B cell (primary cell): ENCODE measurements around the gene IMPDH2. TPM values are rescaled to one million over a fixed set of nuclear protein-coding genes. Genes with fewer than 3 reads are reported as not detected.

ENCODE experiments used
- ATAC-seq: fragments of 200-7000 bp; cut with Tn5 transposase; one replicate; pipeline ENCODE4 v1.10.0; 2021; ENCODE audit warnings: low read depth, mild to moderate bottlenecking, moderate number of reproducible peaks, moderate library complexity
- CTCF ChIA-PET: fragments of 350-600 bp; sonication (Branson Sonifier 250); formaldehyde crosslinking; loops from one replicate; lab custom pipeline; 2021; ENCODE audit warnings: antibody characterized with exemption, inconsistent platforms; lab: Charles Lee
- POLR2A ChIA-PET: fragments of 350-600 bp; sonication (Branson Sonifier 250); formaldehyde crosslinking; loops from one replicate; lab custom pipeline; 2021; ENCODE audit warnings: antibody characterized with exemption; lab: Charles Lee
- DNase-seq: peaks from one replicate; pipeline ENCODE4 v3.0.0; 2013
- H2AFZ ChIP-seq: 2 replicates; pipeline ENCODE4 v1.6.1; 2012; ENCODE audit warnings: mild to moderate bottlenecking, low read depth, low read length; ENCODE audit not compliant: insufficient read depth, poor library complexity, severe bottlenecking
- H3K27ac ChIP-seq, 2 donors: 1 replicate in 1 of 2; 2 replicates in 1 of 2; pipeline ENCODE4 v1.5.1; 2012 to 2013; ENCODE audit warnings: low read length in 2 of 2, mild to moderate bottlenecking in 2 of 2, moderate library complexity in 1 of 2
- H3K27me3 ChIP-seq, 4 experiments: fragments of 200-600 bp in 1 of 4; sonication (generic) in 1 of 4; replicated peaks in 1 of 4; 1 replicate in 2 of 4; 2 replicates in 2 of 4; pipeline versions ENCODE4 v1.6.1 to v1.7.0; 2013 to 2016; ENCODE audit warnings: low read length in 3 of 4, mild to moderate bottlenecking in 2 of 4, mixed read lengths in 1 of 4, moderate library complexity in 1 of 4; ENCODE audit not compliant: insufficient read depth in 4 of 4, control insufficient read depth in 3 of 4; ENCODE audit errors: control extremely low read depth in 1 of 4
- H3K36me3 ChIP-seq, 2 experiments: replicated peaks in 1 of 2; 1 replicate in 1 of 2; 2 replicates in 1 of 2; pipeline versions ENCODE4 v1.6.1 to v1.7.1; 2013; ENCODE audit warnings: low read length in 1 of 2; ENCODE audit not compliant: insufficient read depth in 2 of 2, control insufficient read depth in 1 of 2; ENCODE audit errors: control extremely low read depth in 1 of 2, extremely low read depth in 1 of 2
- H3K4me1 ChIP-seq, 2 donors: fragments of 200-600 bp in 1 of 2; sonication (generic) in 1 of 2; 1 replicate in 1 of 2; 2 replicates in 1 of 2; pipeline versions ENCODE4 v1.5.1 to v1.6.1; 2013 to 2017; ENCODE audit warnings: low read length in 2 of 2; ENCODE audit not compliant: control insufficient read depth in 2 of 2, insufficient read depth in 2 of 2
- H3K4me2 ChIP-seq: replicated peaks from 2 replicates; pipeline ENCODE3; 2012; ENCODE audit warnings: mild to moderate bottlenecking, low read depth, low read length; ENCODE audit not compliant: poor library complexity, severe bottlenecking
- H3K4me3 ChIP-seq, 5 experiments: fragments of 200-600 bp in 1 of 5; sonication (generic) in 1 of 5; 1 replicate in 3 of 5; 2 replicates in 2 of 5; pipeline versions ENCODE4 v1.5.1 to v1.7.0; 2011 to 2016; ENCODE audit warnings: low read length in 4 of 5, mild to moderate bottlenecking in 4 of 5, low read depth in 2 of 5, control low read depth in 1 of 5, moderate library complexity in 1 of 5; ENCODE audit not compliant: insufficient read depth in 1 of 5; ENCODE audit errors: control extremely low read depth in 1 of 5, extremely low read depth in 1 of 5
- H3K79me2 ChIP-seq: fragments of 200-600 bp; sonication (generic); one replicate; pipeline ENCODE4 v1.6.0; 2016; ENCODE audit warnings: low read length; ENCODE audit not compliant: control insufficient read depth, insufficient read depth
- H3K9ac ChIP-seq: fragments of 200-600 bp; sonication (generic); 2 replicates; pipeline ENCODE4 v1.6.1; 2017; ENCODE audit warnings: mild to moderate bottlenecking, low read length, moderate library complexity
- H3K9me3 ChIP-seq, 3 donors: one replicate each; pipeline versions ENCODE4 v1.6.1 to v1.7.1; 2013; ENCODE audit warnings: low read length in 2 of 3; ENCODE audit not compliant: control insufficient read depth in 2 of 3, insufficient read depth in 1 of 3; ENCODE audit errors: control extremely low read depth in 1 of 3
- H4K20me1 ChIP-seq: 2 replicates; pipeline ENCODE4 v1.6.0; 2012; ENCODE audit warnings: mild to moderate bottlenecking, low read length; ENCODE audit not compliant: insufficient read depth, control insufficient read depth, poor library complexity, severe bottlenecking
- H3K27ac Mint-ChIP-seq: one replicate; pipeline ENCODE4 v1.8.0; 2021; ENCODE audit warnings: mixed read lengths
- H3K27me3 Mint-ChIP-seq: one replicate; pipeline ENCODE4 v1.8.0; 2021; ENCODE audit warnings: mixed read lengths
- H3K4me1 Mint-ChIP-seq: one replicate; pipeline ENCODE4 v1.8.0; 2021; ENCODE audit warnings: mixed read lengths
- H3K4me3 Mint-ChIP-seq: one replicate; pipeline ENCODE4 v1.8.0; 2021; ENCODE audit warnings: mixed read lengths
- H3K9me3 Mint-ChIP-seq: one replicate; pipeline ENCODE4 v1.8.0; 2022; ENCODE audit warnings: mixed read lengths; ENCODE audit not compliant: insufficient read depth
- EZH2 ChIP-seq: IDR thresholded peaks from 2 replicates; pipeline ENCODE4 v1.6.1; 2012; ENCODE audit warnings: borderline replicate concordance, low read depth, mild to moderate bottlenecking, moderate library complexity, low read length; ENCODE audit not compliant: insufficient read depth, poor library complexity, severe bottlenecking
- WGBS: methylation state at CpG from one replicate; pipeline ENCODE4 v1.1.5; 2013; ENCODE audit warnings: missing lambda C conversion rate; ENCODE audit not compliant: insufficient coverage; 5-methylcytosine and 5-hydroxymethylcytosine counted together
- intact Hi-C: fragments of 100-400 bp; cut with micrococcal nuclease; formaldehyde crosslinking; loops from one replicate; pipeline ENCODE4 v1.10.0; 2022
- polyA plus RNA-seq: library from polyadenylated mRNA; depleted of rRNA; stranded (reverse); fragments of >200 nt; gene quantifications from 2 replicates; pipeline ENCODE4 v1.2.3, GENCODE V29; 2012
- total RNA-seq, 2 donors: library from RNA; stranded (reverse); fragments of 120-200 nt in 1 of 2; gene quantifications; 1 replicate in 1 of 2; 2 replicates in 1 of 2; pipeline versions ENCODE4 v1.2.3 to v1.2.4, GENCODE V29; 2013 to 2022
- TF ChIP-seq, protein P1 (sequence below): fragments of 200-600 bp; IDR thresholded peaks from one replicate; pipeline ENCODE4 v1.8.0; 2022; ENCODE audit warnings: antibody characterized with exemption, mild to moderate bottlenecking

Gene IMPDH2
- total and polyA plus RNA-seq, 2 donors (not counting 1 experiment from before 2014, with no cell fraction given) = 171 to 193 TPM

GRCh38 chr3:49054344-49054862 lies 25.2 kb upstream of the IMPDH2 start:
- H3K36me3 ChIP-seq = peaks cover 0 to 54% of the 10 kb centered on the region in 2 experiments
- H3K79me2 ChIP-seq = peaks cover 33% of the 10 kb centered on the region
- Mint-ChIP-seq H3K4me3 (no peak overlapping the region), H3K27me3 (no peaks in the 10 kb centered on the region), H3K9me3 (no peaks in the 10 kb centered on the region), H3K27ac (no peak overlapping the region), H3K4me1 (no peaks in the 10 kb centered on the region)
- no peak overlapping the region for H3K4me2 ChIP-seq
- ATAC-seq = no peak
- WGBS = no CpG with 5 or more reads among the region's 2 CpGs
- no peaks in the 10 kb centered on the region for H3K4me1 ChIP-seq
- POLR2A ChIA-PET = no interaction called here
- TF ChIP-seq, protein P1, sequence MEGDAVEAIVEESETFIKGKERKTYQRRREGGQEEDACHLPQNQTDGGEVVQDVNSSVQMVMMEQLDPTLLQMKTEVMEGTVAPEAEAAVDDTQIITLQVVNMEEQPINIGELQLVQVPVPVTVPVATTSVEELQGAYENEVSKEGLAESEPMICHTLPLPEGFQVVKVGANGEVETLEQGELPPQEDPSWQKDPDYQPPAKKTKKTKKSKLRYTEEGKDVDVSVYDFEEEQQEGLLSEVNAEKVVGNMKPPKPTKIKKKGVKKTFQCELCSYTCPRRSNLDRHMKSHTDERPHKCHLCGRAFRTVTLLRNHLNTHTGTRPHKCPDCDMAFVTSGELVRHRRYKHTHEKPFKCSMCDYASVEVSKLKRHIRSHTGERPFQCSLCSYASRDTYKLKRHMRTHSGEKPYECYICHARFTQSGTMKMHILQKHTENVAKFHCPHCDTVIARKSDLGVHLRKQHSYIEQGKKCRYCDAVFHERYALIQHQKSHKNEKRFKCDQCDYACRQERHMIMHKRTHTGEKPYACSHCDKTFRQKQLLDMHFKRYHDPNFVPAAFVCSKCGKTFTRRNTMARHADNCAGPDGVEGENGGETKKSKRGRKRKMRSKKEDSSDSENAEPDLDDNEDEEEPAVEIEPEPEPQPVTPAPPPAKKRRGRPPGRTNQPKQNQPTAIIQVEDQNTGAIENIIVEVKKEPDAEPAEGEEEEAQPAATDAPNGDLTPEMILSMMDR = no peak
- no peak for TF ChIP-seq EZH2
- no peaks in the 10 kb centered on the region for H3K9me3 ChIP-seq
- no peak overlapping the region for H3K4me3 ChIP-seq
- no peak for DNase-seq
- CTCF ChIA-PET = no interaction called here
- peaks cover 39% of the 10 kb centered on the region for H4K20me1 ChIP-seq
- H3K27me3 ChIP-seq = no peaks in the 10 kb centered on the region
- H3K27ac ChIP-seq = no peak overlapping the region
- no peak overlapping the region for H3K9ac ChIP-seq
- intact Hi-C loops = no loop called here
- no peak overlapping the region for H2AFZ ChIP-seq

DNA sequence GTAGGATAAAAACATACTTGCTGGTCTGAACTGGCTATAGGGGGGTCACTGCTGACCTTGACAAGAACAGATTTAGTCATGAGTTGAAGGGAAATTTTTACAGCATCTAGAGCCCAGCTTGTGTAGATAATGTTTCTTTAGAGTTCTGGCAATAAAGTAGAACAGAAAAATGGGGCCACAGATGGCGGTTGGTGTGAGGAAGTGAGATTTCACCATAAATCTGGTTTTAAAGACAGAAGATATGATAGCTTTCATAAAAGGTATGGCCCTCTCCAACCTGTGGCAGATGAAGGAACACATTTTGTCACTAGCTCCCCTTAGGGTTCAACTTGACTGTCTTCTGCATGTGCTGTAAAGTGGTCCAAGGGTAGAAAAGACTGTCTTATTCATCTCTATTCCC lies 24.3 kb upstream of the IMPDH2 start:
- no peak for ATAC-seq
- H3K4me1 Mint-ChIP-seq = no peaks in the 10 kb centered on the region
- intact Hi-C loops = no loop called here
- H3K4me3 Mint-ChIP-seq = no peak overlapping the region
- Histone ChIP-seq H3K4me1 (no peaks in the 10 kb centered on the region), H2AFZ (no peak overlapping the region), H3K9ac (no peak overlapping the region), H4K20me1 (peaks cover 39% of the 10 kb centered on the region), H3K9me3 (no peaks in the 10 kb centered on the region), H3K4me3 (no peak overlapping the region), H3K27ac (no peak overlapping the region), H3K79me2 (peaks cover 31% of the 10 kb centered on the region), H3K4me2 (no peak overlapping the region), H3K27me3 (no peaks in the 10 kb centered on the region), H3K36me3 (peaks cover 0 to 54% of the 10 kb centered on the region in 2 experiments)
- TF ChIP-seq, protein P1 = no peak
- no peak for TF ChIP-seq EZH2
- CTCF ChIA-PET = no interaction called here
- POLR2A ChIA-PET = no interaction called here
- no peaks in the 10 kb centered on the region for H3K9me3 Mint-ChIP-seq
- no peak for DNase-seq
- no peaks in the 10 kb centered on the region for H3K27me3 Mint-ChIP-seq
- no peak overlapping the region for H3K27ac Mint-ChIP-seq
- 50% methylated on average over 1 of the region's 1 CpG for WGBS
